GM23338 (cell line): ENCODE results near the gene ASCL5. TPM values are rescaled to one million over a fixed set of nuclear protein-coding genes. Genes with fewer than 3 reads are reported as not detected.

Experiments
- ATAC-seq: fragments of 200-7000 bp; cut with Tn5 transposase; 3 replicates; pipeline ENCODE4 v1.9.1; 2020
- DNase-seq: peaks from one replicate; pipeline ENCODE4 v3.0.0-alpha.2; 2015; ENCODE audit warnings: low spot score
- H2AFZ ChIP-seq: fragments of 200-600 bp; sonication (generic); 2 replicates; pipeline ENCODE4 v1.8.0; 2016; ENCODE audit warnings: antibody characterized with exemption, mild to moderate bottlenecking, moderate library complexity
- H3F3A ChIP-seq: fragments of 200-600 bp; sonication (generic); replicated peaks from 2 replicates; pipeline ENCODE4 v1.8.0; 2017; ENCODE audit warnings: antibody characterized with exemption, mixed run types, low read depth
- H3K27ac ChIP-seq: fragments of 200-600 bp; sonication (generic); 2 replicates; pipeline ENCODE4 v1.6.1; 2016; ENCODE audit warnings: low read depth
- H3K27me3 ChIP-seq: fragments of 200-600 bp; sonication (generic); 2 replicates; pipeline ENCODE4 v1.8.0; 2016; ENCODE audit warnings: mild to moderate bottlenecking, mixed run types, moderate library complexity; ENCODE audit not compliant: insufficient read depth
- H3K36me3 ChIP-seq: fragments of 200-600 bp; sonication (generic); 2 replicates; pipeline ENCODE4 v1.8.0; 2016; ENCODE audit warnings: mild to moderate bottlenecking; ENCODE audit not compliant: insufficient read depth
- H3K4me1 ChIP-seq: fragments of 200-600 bp; sonication (generic); 2 replicates; pipeline ENCODE4 v1.8.0; 2016; ENCODE audit warnings: mild to moderate bottlenecking, moderate library complexity; ENCODE audit not compliant: insufficient read depth
- H3K4me2 ChIP-seq: fragments of 200-600 bp; sonication (generic); 2 replicates; pipeline ENCODE4 v1.7.1; 2017; ENCODE audit warnings: mixed run types
- H3K4me3 ChIP-seq: fragments of 200-600 bp; sonication (generic); 2 replicates; pipeline ENCODE4 v1.6.1; 2016; ENCODE audit warnings: mixed run types
- H3K79me2 ChIP-seq: fragments of 200-600 bp; sonication (generic); replicated peaks from 2 replicates; pipeline ENCODE4 v1.8.0; 2017; ENCODE audit warnings: mild to moderate bottlenecking; ENCODE audit not compliant: insufficient read depth
- H3K9me2 ChIP-seq: fragments of 200-600 bp; sonication (generic); 2 replicates; pipeline ENCODE4 v1.8.0; 2017; ENCODE audit not compliant: insufficient read depth
- H4K20me1 ChIP-seq: fragments of 200-600 bp; sonication (generic); replicated peaks from 2 replicates; pipeline ENCODE4 v1.8.0; 2017; ENCODE audit warnings: mild to moderate bottlenecking; ENCODE audit not compliant: insufficient read depth
- H3K27ac Mint-ChIP-seq: 2 replicates; pipeline ENCODE4 v1.8.0; 2020; ENCODE audit warnings: inconsistent platforms, mild to moderate bottlenecking, moderate library complexity, mixed read lengths
- H3K27me3 Mint-ChIP-seq: 3 replicates; pipeline ENCODE4 v1.8.0; 2022; ENCODE audit warnings: low read depth, mild to moderate bottlenecking, moderate library complexity, mixed read lengths, inconsistent platforms; ENCODE audit not compliant: insufficient read depth, poor library complexity
- H3K36me3 Mint-ChIP-seq: 3 replicates; pipeline ENCODE4 v1.8.0; 2021; ENCODE audit warnings: low read depth, mild to moderate bottlenecking, inconsistent platforms, moderate library complexity, mixed read lengths
- H3K4me1 Mint-ChIP-seq: 3 replicates; pipeline ENCODE4 v1.8.0; 2020; ENCODE audit warnings: mild to moderate bottlenecking, inconsistent platforms, mixed read lengths
- H3K4me3 Mint-ChIP-seq: 3 replicates; pipeline ENCODE4 v1.8.0; 2021; ENCODE audit warnings: moderate library complexity, mild to moderate bottlenecking, inconsistent platforms, mixed read lengths
- H3K9me3 Mint-ChIP-seq: 3 replicates; pipeline ENCODE4 v1.8.0; 2020; ENCODE audit warnings: moderate library complexity, mild to moderate bottlenecking, inconsistent platforms, mixed read lengths
- CREB1 ChIP-seq: fragments of 250-450 bp; sonication (Bioruptor Pico); IDR thresholded peaks from 2 replicates; pipeline ENCODE4 v1.5.0; 2020; ENCODE audit warnings: low read depth, mild to moderate bottlenecking, moderate library complexity
- EZH2 ChIP-seq: fragments of 200-600 bp; sonication (generic); IDR thresholded peaks from one replicate; pipeline ENCODE4 v1.8.0; 2017; ENCODE audit warnings: antibody characterized with exemption, mild to moderate bottlenecking, low read depth; ENCODE audit not compliant: unreplicated experiment
- EZH2phosphoT487 ChIP-seq: fragments of 200-600 bp; sonication (generic); IDR thresholded peaks from one replicate; pipeline ENCODE4 v1.8.1; 2018; ENCODE audit warnings: antibody characterized with exemption; ENCODE audit not compliant: unreplicated experiment
- JUNB ChIP-seq: IDR thresholded peaks from one replicate; pipeline ENCODE4 v1.6.1; 2016; ENCODE audit warnings: antibody characterized with exemption; ENCODE audit not compliant: unreplicated experiment
- NANOG ChIP-seq: IDR thresholded peaks from 2 replicates; pipeline ENCODE4 v1.6.1; 2016; ENCODE audit warnings: antibody characterized with exemption, borderline replicate concordance
- POLR2AphosphoS5 ChIP-seq: IDR thresholded peaks from 2 replicates; pipeline ENCODE4 v1.6.1; 2016; ENCODE audit warnings: antibody characterized with exemption, low read depth
- STAT1 ChIP-seq: IDR thresholded peaks from one replicate; pipeline ENCODE4 v1.6.1; 2016; ENCODE audit warnings: antibody characterized with exemption; ENCODE audit not compliant: unreplicated experiment
- ZNF114 ChIP-seq: fragments of 250-450 bp; sonication (Bioruptor Pico); IDR thresholded peaks from 2 replicates; pipeline ENCODE4 v1.5.0; 2020; ENCODE audit warnings: mild to moderate bottlenecking, moderate library complexity
- ZNF331 ChIP-seq: fragments of 250-450 bp; sonication (Bioruptor Pico); IDR thresholded peaks from 2 replicates; pipeline ENCODE4 v1.5.0; 2020; ENCODE audit warnings: low read depth, mild to moderate bottlenecking, moderate library complexity
- polyA plus RNA-seq: library from polyadenylated mRNA; unstranded; fragments of >200 nt; fragmentation: Nextera tagmentation; extraction: Ambion mirVana; gene quantifications from 2 replicates; pipeline ENCODE4 v1.2.1, GENCODE V29; 2016
- total RNA-seq: library from RNA; depleted of rRNA; stranded (reverse); fragments of >200 nt; shearing (Covaris generic); gene quantifications from 2 replicates; pipeline ENCODE4 v1.2.3, GENCODE V29; 2014
- TF ChIP-seq, protein P1 (sequence below): IDR thresholded peaks from 2 replicates; pipeline ENCODE4 v1.6.1; 2016; ENCODE audit warnings: antibody characterized with exemption
- TF ChIP-seq, protein P2 (sequence below), 2 experiments: fragments of 200-600 bp in 1 of 2; sonication (generic) in 1 of 2; conservative IDR thresholded peaks; 2 replicates each; pipeline versions ENCODE4 v1.5.1 to v1.6.1; 2016 to 2017; ENCODE audit warnings: antibody characterized with exemption in 2 of 2, low read depth in 2 of 2, mild to moderate bottlenecking in 2 of 2, moderate library complexity in 1 of 2
- TF ChIP-seq, protein P3 (sequence below): fragments of 250-450 bp; sonication (Bioruptor Pico); IDR thresholded peaks from 2 replicates; pipeline ENCODE4 v1.5.0; 2020; ENCODE audit warnings: mild to moderate bottlenecking, moderate library complexity
- TF ChIP-seq, protein P4 (sequence below): IDR thresholded peaks from one replicate; pipeline ENCODE4 v1.6.1; 2018; ENCODE audit warnings: antibody characterized with exemption; ENCODE audit not compliant: unreplicated experiment

ASCL5 gene
- total and polyA plus RNA-seq, 2 experiments from 2014 or later: not detected

DNA sequence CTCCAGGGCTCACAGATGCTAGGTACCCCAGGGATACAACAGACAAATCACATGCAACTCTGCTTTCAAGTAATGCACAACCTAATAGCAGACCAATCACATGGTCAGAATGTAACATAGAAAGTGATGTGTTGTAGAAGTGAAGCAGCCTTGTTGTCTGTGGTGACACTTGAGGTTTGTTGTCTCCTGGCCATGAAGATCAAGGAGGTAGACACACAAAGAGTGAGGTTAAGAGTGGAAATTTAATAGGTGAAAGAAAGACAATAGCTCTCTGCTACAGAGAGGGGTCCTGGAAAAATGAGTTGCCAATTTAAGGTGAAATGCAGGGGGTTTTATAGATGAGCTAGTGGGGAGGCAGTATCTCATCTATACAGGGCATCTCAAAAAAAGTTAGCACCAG is 29.8 kb upstream of the ASCL5 start:
- ATAC-seq: no peak

More for the DNA sequence above, 29.8 kb upstream of the ASCL5 start:
- no peak for DNase-seq
- no peak overlapping the region for H3K4me2 ChIP-seq
- H3K4me1 ChIP-seq: 0 out of 2 replicates have a peak, but pooled peaks cover 11% of the 10 kb centered on the region
- no peaks in the 10 kb centered on the region for H4K20me1 ChIP-seq
- H3K4me3 ChIP-seq: no peak overlapping the region
- H3K27ac Mint-ChIP-seq: no peak overlapping the region
- peaks cover 12% of the 10 kb centered on the region for H3K36me3 Mint-ChIP-seq
- TF ChIP-seq JUNB (no peak), ZNF331 (CRISPR knock-in tag) (no peak), POLR2AphosphoS5 (no peak), ZNF114 (CRISPR knock-in tag) (no peak), CREB1 (CRISPR knock-in tag) (no peak), NANOG (no peak), STAT1 (no peak), EZH2 (no peak), EZH2phosphoT487 (no peak)
- TF ChIP-seq, protein P1, sequence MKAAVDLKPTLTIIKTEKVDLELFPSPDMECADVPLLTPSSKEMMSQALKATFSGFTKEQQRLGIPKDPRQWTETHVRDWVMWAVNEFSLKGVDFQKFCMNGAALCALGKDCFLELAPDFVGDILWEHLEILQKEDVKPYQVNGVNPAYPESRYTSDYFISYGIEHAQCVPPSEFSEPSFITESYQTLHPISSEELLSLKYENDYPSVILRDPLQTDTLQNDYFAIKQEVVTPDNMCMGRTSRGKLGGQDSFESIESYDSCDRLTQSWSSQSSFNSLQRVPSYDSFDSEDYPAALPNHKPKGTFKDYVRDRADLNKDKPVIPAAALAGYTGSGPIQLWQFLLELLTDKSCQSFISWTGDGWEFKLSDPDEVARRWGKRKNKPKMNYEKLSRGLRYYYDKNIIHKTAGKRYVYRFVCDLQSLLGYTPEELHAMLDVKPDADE: no peak
- TF ChIP-seq, protein P2, sequence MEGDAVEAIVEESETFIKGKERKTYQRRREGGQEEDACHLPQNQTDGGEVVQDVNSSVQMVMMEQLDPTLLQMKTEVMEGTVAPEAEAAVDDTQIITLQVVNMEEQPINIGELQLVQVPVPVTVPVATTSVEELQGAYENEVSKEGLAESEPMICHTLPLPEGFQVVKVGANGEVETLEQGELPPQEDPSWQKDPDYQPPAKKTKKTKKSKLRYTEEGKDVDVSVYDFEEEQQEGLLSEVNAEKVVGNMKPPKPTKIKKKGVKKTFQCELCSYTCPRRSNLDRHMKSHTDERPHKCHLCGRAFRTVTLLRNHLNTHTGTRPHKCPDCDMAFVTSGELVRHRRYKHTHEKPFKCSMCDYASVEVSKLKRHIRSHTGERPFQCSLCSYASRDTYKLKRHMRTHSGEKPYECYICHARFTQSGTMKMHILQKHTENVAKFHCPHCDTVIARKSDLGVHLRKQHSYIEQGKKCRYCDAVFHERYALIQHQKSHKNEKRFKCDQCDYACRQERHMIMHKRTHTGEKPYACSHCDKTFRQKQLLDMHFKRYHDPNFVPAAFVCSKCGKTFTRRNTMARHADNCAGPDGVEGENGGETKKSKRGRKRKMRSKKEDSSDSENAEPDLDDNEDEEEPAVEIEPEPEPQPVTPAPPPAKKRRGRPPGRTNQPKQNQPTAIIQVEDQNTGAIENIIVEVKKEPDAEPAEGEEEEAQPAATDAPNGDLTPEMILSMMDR (conservative IDR thresholded peaks at IDR 0.05; ENCODE audit: low read depth in 2 of 2): no peak
- TF ChIP-seq, protein P3, sequence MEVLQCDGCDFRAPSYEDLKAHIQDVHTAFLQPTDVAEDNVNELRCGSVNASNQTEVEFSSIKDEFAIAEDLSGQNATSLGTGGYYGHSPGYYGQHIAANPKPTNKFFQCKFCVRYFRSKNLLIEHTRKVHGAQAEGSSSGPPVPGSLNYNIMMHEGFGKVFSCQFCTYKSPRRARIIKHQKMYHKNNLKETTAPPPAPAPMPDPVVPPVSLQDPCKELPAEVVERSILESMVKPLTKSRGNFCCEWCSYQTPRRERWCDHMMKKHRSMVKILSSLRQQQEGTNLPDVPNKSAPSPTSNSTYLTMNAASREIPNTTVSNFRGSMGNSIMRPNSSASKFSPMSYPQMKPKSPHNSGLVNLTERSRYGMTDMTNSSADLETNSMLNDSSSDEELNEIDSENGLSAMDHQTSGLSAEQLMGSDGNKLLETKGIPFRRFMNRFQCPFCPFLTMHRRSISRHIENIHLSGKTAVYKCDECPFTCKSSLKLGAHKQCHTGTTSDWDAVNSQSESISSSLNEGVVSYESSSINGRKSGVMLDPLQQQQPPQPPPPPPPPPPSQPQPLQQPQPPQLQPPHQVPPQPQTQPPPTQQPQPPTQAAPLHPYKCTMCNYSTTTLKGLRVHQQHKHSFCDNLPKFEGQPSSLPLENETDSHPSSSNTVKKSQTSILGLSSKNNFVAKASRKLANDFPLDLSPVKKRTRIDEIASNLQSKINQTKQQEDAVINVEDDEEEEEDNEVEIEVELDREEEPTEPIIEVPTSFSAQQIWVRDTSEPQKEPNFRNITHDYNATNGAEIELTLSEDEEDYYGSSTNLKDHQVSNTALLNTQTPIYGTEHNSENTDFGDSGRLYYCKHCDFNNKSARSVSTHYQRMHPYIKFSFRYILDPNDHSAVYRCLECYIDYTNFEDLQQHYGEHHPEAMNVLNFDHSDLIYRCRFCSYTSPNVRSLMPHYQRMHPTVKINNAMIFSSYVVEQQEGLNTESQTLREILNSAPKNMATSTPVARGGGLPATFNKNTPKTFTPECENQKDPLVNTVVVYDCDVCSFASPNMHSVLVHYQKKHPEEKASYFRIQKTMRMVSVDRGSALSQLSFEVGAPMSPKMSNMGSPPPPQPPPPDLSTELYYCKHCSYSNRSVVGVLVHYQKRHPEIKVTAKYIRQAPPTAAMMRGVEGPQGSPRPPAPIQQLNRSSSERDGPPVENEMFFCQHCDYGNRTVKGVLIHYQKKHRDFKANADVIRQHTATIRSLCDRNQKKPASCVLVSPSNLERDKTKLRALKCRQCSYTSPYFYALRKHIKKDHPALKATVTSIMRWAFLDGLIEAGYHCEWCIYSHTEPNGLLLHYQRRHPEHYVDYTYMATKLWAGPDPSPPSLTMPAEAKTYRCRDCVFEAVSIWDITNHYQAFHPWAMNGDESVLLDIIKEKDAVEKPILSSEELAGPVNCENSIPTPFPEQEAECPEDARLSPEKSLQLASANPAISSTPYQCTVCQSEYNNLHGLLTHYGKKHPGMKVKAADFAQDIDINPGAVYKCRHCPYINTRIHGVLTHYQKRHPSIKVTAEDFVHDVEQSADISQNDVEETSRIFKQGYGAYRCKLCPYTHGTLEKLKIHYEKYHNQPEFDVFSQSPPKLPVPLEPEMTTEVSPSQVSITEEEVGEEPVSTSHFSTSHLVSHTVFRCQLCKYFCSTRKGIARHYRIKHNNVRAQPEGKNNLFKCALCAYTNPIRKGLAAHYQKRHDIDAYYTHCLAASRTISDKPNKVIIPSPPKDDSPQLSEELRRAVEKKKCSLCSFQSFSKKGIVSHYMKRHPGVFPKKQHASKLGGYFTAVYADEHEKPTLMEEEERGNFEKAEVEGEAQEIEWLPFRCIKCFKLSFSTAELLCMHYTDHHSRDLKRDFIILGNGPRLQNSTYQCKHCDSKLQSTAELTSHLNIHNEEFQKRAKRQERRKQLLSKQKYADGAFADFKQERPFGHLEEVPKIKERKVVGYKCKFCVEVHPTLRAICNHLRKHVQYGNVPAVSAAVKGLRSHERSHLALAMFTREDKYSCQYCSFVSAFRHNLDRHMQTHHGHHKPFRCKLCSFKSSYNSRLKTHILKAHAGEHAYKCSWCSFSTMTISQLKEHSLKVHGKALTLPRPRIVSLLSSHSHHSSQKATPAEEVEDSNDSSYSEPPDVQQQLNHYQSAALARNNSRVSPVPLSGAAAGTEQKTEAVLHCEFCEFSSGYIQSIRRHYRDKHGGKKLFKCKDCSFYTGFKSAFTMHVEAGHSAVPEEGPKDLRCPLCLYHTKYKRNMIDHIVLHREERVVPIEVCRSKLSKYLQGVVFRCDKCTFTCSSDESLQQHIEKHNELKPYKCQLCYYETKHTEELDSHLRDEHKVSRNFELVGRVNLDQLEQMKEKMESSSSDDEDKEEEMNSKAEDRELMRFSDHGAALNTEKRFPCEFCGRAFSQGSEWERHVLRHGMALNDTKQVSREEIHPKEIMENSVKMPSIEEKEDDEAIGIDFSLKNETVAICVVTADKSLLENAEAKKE (CRISPR knock-in tag): no peak
- TF ChIP-seq, protein P4, sequence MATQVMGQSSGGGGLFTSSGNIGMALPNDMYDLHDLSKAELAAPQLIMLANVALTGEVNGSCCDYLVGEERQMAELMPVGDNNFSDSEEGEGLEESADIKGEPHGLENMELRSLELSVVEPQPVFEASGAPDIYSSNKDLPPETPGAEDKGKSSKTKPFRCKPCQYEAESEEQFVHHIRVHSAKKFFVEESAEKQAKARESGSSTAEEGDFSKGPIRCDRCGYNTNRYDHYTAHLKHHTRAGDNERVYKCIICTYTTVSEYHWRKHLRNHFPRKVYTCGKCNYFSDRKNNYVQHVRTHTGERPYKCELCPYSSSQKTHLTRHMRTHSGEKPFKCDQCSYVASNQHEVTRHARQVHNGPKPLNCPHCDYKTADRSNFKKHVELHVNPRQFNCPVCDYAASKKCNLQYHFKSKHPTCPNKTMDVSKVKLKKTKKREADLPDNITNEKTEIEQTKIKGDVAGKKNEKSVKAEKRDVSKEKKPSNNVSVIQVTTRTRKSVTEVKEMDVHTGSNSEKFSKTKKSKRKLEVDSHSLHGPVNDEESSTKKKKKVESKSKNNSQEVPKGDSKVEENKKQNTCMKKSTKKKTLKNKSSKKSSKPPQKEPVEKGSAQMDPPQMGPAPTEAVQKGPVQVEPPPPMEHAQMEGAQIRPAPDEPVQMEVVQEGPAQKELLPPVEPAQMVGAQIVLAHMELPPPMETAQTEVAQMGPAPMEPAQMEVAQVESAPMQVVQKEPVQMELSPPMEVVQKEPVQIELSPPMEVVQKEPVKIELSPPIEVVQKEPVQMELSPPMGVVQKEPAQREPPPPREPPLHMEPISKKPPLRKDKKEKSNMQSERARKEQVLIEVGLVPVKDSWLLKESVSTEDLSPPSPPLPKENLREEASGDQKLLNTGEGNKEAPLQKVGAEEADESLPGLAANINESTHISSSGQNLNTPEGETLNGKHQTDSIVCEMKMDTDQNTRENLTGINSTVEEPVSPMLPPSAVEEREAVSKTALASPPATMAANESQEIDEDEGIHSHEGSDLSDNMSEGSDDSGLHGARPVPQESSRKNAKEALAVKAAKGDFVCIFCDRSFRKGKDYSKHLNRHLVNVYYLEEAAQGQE: no peak
- H3K27ac ChIP-seq: no peak overlapping the region
- peaks cover 16% of the 10 kb centered on the region for H3K4me1 Mint-ChIP-seq
- H3K27me3 Mint-ChIP-seq: peaks cover 2% of the 10 kb centered on the region
- peaks cover 16% of the 10 kb centered on the region for H3K79me2 ChIP-seq
- H3K9me3 Mint-ChIP-seq: peaks cover 5% of the 10 kb centered on the region
- H3K4me3 Mint-ChIP-seq: no peak overlapping the region
- no peak overlapping the region for H2AFZ ChIP-seq
- no peaks in the 10 kb centered on the region for H3F3A ChIP-seq
- no peaks in the 10 kb centered on the region for H3K27me3 ChIP-seq
- H3K36me3 ChIP-seq: peaks cover 2% of the 10 kb centered on the region
- no peaks in the 10 kb centered on the region for H3K9me2 ChIP-seq
